HTR-8/SVneo (cell line): ENCODE measurements around the gene SLC18A3.

Source experiments
- DNase-seq: peaks from one replicate; pipeline ENCODE4 v3.0.0; 2011; ENCODE audit warnings: low spot score, mixed read lengths; ENCODE audit not compliant: insufficient read length
- FAIRE-seq: peaks from 2 replicates; lab custom pipeline; 2011; peaks lifted over from hg19 to GRCh38; lab: Jason Lieb, UNC

The SLC18A3 gene

DNA sequence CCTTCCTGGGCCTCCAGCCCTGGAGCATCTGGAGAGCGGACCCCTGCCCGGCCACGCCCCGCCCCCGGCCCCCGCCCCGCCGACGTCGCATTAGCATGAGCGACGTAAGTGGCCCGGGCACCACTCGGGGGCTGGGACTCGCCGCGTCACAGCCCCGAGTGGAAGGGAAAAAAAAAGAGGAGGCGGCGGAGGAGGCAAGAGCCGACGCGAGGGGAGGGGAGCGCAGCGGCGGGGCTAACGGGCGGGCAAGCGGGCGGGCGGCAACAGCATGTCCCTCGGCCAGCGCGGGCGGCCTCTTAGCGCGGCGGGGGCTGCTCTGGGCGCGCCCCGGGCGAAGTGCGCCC is at the start of gene SLC18A3:
SLC18A3 (plus strand) TSS at position 197 of the 344 bp plus-strand sequence. CDS start 431 bp downstream, outside the sequence.
- FAIRE-seq: no peak
- no peak for DNase-seq

DNA sequence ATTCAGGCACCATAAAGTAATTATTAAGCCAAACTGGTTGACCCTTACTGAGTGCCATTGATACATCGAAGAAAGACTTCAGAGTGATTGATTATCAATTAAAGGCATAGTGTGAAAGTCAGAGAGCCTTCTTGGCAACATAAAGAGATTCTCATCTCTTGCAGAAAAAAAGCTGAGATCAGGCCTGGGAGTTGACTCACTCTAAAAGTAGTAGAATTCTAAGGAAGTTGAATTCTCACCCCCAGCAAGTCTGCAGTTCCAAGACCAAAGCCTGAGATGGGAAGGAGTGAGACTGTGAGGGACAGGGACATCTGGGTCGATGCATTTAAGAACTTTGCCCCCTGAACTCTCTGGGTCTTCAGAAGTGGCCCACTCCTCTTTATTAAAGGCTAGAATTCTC is 49.6 kb upstream of the SLC18A3 start:
- FAIRE-seq: no peak
- no peak for DNase-seq

GRCh38 chr10:49562893-49563292 is 47.2 kb upstream of the SLC18A3 start:
- FAIRE-seq: no peak
- DNase-seq: no peak

- FAIRE-seq (no peak), DNase-seq (no peak)
These were observed 45.6 kb upstream of the SLC18A3 start for GRCh38 chr10:49564461-49565009.

- FAIRE-seq (no peak), DNase-seq (no peak)
These were observed 42.3 kb upstream of the SLC18A3 start for GRCh38 chr10:49567810-49568209.

- no peak for FAIRE-seq
- no peak for DNase-seq
These were observed 41.9 kb upstream of the SLC18A3 start for GRCh38 chr10:49568235-49568634.

DNA sequence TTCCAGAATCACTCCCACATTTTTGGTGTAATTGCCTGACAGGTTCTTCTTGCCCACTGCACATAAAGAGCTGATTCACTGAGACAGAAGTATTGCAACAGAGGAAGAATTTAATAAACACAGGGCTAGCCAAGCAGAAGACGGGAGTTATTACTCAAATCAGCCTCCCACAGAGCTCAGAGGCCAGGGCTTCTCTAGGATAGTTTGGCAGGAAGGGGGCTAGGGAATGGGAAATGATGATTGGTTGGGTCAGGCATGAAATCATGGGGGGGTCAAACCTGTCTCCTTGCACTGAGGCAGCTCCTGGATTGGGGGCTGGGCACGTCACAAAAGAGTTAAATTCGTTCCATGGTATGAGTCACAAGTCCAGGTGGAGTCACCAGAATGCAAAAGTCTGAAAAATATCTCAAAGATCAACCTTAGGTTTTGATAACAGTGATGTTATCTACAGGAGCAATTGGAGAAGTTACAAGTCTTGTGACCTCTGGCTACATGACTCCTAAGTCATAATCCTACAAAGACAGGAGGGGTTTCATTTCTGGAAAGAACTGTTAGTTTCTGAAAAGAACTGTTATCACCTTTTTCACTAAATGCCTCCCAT is 41.0 kb upstream of the SLC18A3 start:
- DNase-seq: no peak
- FAIRE-seq: no peak

GRCh38 chr10:49571388-49571787 is 38.7 kb upstream of the SLC18A3 start:
- FAIRE-seq (no peak), DNase-seq (no peak)

DNA sequence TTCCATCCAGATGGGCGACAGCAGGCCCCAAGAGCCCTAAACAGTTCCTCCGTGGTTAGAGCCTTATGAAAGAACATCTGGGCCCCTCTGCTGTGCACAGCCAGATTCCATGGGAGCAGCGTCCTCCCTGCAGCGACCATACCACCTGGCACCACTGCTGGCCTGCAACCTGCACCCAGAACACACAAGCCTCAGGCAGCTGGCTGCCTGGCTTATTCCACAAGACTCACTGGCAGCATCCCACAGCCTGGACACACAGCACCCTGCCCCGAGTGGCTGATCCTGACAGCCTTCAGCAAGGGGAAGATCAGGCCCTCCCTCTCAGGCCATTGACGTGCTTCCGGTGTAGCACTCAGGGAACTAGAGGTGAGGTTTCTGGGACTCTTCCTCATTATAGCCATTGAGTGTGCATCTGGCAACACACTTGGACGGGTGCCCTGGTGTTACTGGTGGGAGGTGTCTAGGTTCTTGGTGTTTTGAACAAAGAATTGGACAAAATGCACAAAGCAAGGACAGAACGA is 37.5 kb upstream of the SLC18A3 start:
- DNase-seq (no peak), FAIRE-seq (no peak)

GRCh38 chr10:49575489-49576072 is 34.5 kb upstream of the SLC18A3 start:
- FAIRE-seq: no peak
- no peak for DNase-seq

GRCh38 chr10:49577182-49577925 is 32.8 kb upstream of the SLC18A3 start:
- FAIRE-seq (no peak), DNase-seq (no peak)

DNA sequence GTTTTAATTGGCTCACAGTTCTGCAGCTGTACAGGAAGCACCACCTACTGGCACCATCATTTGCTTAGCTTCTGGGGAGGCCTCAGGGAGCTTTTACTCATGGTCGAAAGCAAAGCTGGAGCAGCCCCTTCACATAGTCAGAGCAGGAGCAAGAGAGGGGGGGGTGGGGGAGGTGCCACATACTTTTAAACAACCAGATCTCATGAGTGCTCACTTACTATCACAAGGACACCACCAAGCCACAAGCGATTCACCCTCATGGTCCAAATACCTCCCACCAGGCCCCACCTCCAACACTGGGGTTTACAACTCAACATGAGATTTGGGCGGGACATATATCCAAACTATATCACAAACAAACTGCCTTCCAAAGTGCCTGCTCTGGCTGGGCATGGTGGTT is 31.7 kb upstream of the SLC18A3 start:
- DNase-seq: no peak
- FAIRE-seq: no peak

GRCh38 chr10:49579621-49580020 is 30.5 kb upstream of the SLC18A3 start:
- FAIRE-seq (no peak), DNase-seq (no peak)

- DNase-seq (no peak), FAIRE-seq (no peak)
These were observed 24.7 kb upstream of the SLC18A3 start for GRCh38 chr10:49585387-49585786.

- FAIRE-seq (no peak), DNase-seq (no peak)
These were observed 22.1 kb upstream of the SLC18A3 start for GRCh38 chr10:49587981-49588380.

DNA sequence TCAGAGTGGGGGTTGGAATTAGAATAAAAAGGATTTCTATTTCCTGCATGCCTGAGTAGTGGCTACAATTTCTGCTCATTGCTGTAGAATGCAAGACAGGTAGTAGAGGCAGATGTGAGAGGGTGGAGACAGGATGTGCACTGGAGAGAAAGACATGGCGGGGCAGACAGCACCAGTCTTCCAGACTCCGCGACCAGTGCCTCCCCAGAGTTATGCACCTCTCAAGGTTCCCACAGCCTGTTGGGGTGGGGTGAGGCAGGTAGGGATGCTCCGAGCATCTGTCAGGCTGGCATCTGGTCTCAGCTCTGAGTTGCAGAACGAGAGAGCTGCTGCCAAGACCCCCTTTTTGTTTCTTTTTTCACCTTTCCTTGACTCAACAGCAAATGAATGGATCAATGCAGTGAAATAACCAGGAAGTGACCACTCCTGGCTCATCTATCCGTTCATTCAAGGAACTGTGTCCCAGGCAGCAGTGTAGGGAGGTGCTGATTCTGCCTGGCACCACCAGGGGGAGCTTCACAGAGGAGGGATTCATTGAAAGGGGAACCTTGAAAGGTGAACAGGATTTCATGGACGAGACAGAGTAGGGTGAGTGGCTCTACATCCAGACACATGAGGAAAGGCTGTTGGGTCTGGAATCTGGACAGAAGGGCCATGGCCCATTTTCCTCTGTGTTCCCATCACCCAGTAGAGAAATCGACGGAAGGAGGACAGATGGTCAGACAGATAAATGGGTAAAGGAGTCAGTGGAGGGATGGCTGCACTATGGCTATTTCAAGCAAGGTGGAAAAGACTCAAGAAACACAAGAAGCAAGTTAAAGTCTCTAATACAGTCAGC is 17.2 kb upstream of the SLC18A3 start:
- FAIRE-seq: peak; percentile 42
- DNase-seq: peak; percentile 74

GRCh38 chr10:49593564-49593875 is 16.6 kb upstream of the SLC18A3 start:
- no peak for FAIRE-seq

GRCh38 chr10:49593998-49594397 is 16.1 kb upstream of the SLC18A3 start:
- peak; percentile 4 for FAIRE-seq
- no peak for DNase-seq

More at GRCh38 chr10:49593564-49593875, 16.6 kb upstream of the SLC18A3 start:
- DNase-seq: no peak

GRCh38 chr10:49594594-49594993 is 15.5 kb upstream of the SLC18A3 start:
- FAIRE-seq: peak; percentile 55

GRCh38 chr10:49595003-49595712 is 15.0 kb upstream of the SLC18A3 start:
- no peak for FAIRE-seq
- DNase-seq: no peak

More at GRCh38 chr10:49594594-49594993, 15.5 kb upstream of the SLC18A3 start:
- DNase-seq: peak; percentile 80
